Upper lobe of right lung (tissue), 1 donor: ENCODE results near the gene FUNDC1. TPM values are rescaled to one million over a fixed set of nuclear protein-coding genes. Genes with fewer than 3 reads are reported as not detected.

Experiments
- ATAC-seq: fragments of 200-7000 bp; cut with Tn5 transposase; one replicate; pipeline ENCODE4 v1.9.1; 2020; ENCODE audit warnings: mild to moderate bottlenecking, moderate library complexity
- DNase-seq: peaks from one replicate; pipeline ENCODE4 v3.0.0-alpha.2; 2020
- H3K27ac ChIP-seq: fragments of 200-600 bp; one replicate; pipeline ENCODE4 v1.8.0; 2022
- H3K27me3 ChIP-seq: fragments of 200-600 bp; one replicate; pipeline ENCODE4 v1.8.0; 2022; ENCODE audit warnings: mild to moderate bottlenecking
- H3K36me3 ChIP-seq: fragments of 200-600 bp; one replicate; pipeline ENCODE4 v1.8.0; 2022
- H3K4me1 ChIP-seq: fragments of 200-600 bp; one replicate; pipeline ENCODE4 v1.8.0; 2022
- H3K4me3 ChIP-seq: fragments of 200-600 bp; one replicate; pipeline ENCODE4 v1.8.0; 2022; ENCODE audit warnings: mild to moderate bottlenecking
- H3K9me3 ChIP-seq: fragments of 200-600 bp; one replicate; pipeline ENCODE4 v1.8.0; 2022
- CTCF ChIP-seq: fragments of 200-600 bp; IDR thresholded peaks from one replicate; pipeline ENCODE4 v1.8.0; 2022; ENCODE audit warnings: antibody characterized with exemption
- intact Hi-C: fragments of 100-400 bp; cut with DNase I; formaldehyde crosslinking; loops from one replicate; pipeline ENCODE4 v1.11.0; 2022
- total RNA-seq: library from RNA; stranded (reverse); fragmentation: NEBNext Ultra II Directional; extraction: Animal tissue kit (Norgen Biotek cat#: 25700); gene quantifications from one replicate; pipeline ENCODE4 v1.2.1, GENCODE V29; 2021
- donor health status: DM: no; HTN: yes; CAD: no; lungs with severe emphysema.

FUNDC1 gene
- total RNA-seq, 1 donor from 2014 or later = 8.3 TPM

- Histone ChIP-seq H3K27ac (no peak overlapping the region), H3K9me3 (no peaks in the 10 kb centered on the region), H3K4me3 (no peak overlapping the region), H3K27me3 (no peaks in the 10 kb centered on the region), H3K4me1 (no peaks in the 10 kb centered on the region), H3K36me3 (no peaks in the 10 kb centered on the region)
- ATAC-seq = no peak
- no peak for DNase-seq
- intact Hi-C loops = no loop called here
- no peak for TF ChIP-seq CTCF
These were observed 48.3 kb downstream of the FUNDC1 start for GRCh38 chrX:44494357-44494756.

- no peaks in the 10 kb centered on the region for H3K36me3 ChIP-seq
- no peak for DNase-seq
- no peaks in the 10 kb centered on the region for H3K27me3 ChIP-seq
- no peak overlapping the region for H3K4me3 ChIP-seq
- no peak for ATAC-seq
- no peaks in the 10 kb centered on the region for H3K9me3 ChIP-seq
- H3K27ac ChIP-seq = no peak overlapping the region
- intact Hi-C loops = no loop called here
- TF ChIP-seq CTCF = no peak
- H3K4me1 ChIP-seq = no peaks in the 10 kb centered on the region
These were observed 53.1 kb downstream of the FUNDC1 start for GRCh38 chrX:44489515-44489914.

GRCh38 chrX:44484607-44485146, 58.0 kb downstream of the FUNDC1 start:
- no peak overlapping the region for H3K27ac ChIP-seq
- ATAC-seq = no peak
- no peak for TF ChIP-seq CTCF
- H3K36me3 ChIP-seq = no peaks in the 10 kb centered on the region
- H3K4me1 ChIP-seq = no peaks in the 10 kb centered on the region
- H3K9me3 ChIP-seq = no peaks in the 10 kb centered on the region
- H3K4me3 ChIP-seq = no peak overlapping the region
- no peaks in the 10 kb centered on the region for H3K27me3 ChIP-seq
- intact Hi-C loops = no loop called here
- DNase-seq = no peak

GRCh38 chrX:44483965-44484606, 58.6 kb downstream of the FUNDC1 start:
- Histone ChIP-seq H3K4me3 (no peak overlapping the region), H3K27ac (no peak overlapping the region), H3K27me3 (no peaks in the 10 kb centered on the region), H3K9me3 (no peaks in the 10 kb centered on the region), H3K4me1 (no peaks in the 10 kb centered on the region), H3K36me3 (no peaks in the 10 kb centered on the region)
- ATAC-seq (no peak), DNase-seq (no peak)
- intact Hi-C loops = no loop called here
- no peak for TF ChIP-seq CTCF

- no peak for ATAC-seq
- Histone ChIP-seq H3K27me3 (no peaks in the 10 kb centered on the region), H3K9me3 (no peaks in the 10 kb centered on the region), H3K27ac (no peak overlapping the region), H3K4me3 (no peak overlapping the region), H3K4me1 (no peaks in the 10 kb centered on the region), H3K36me3 (no peaks in the 10 kb centered on the region)
- TF ChIP-seq CTCF = no peak
- DNase-seq = no peak
- intact Hi-C loops = no loop called here
These were observed 60.1 kb downstream of the FUNDC1 start for GRCh38 chrX:44482575-44482974.

GRCh38 chrX:44480591-44480990, 62.1 kb downstream of the FUNDC1 start:
- TF ChIP-seq CTCF = no peak
- DNase-seq (no peak), ATAC-seq (no peak)
- Histone ChIP-seq H3K27me3 (no peaks in the 10 kb centered on the region), H3K9me3 (no peaks in the 10 kb centered on the region), H3K4me1 (no peaks in the 10 kb centered on the region), H3K36me3 (no peaks in the 10 kb centered on the region), H3K4me3 (no peak overlapping the region), H3K27ac (no peak overlapping the region)
- intact Hi-C loops = no loop called here
